ENCODE data around the gene ANKRD28.

ANKRD28 gene

DNA sequence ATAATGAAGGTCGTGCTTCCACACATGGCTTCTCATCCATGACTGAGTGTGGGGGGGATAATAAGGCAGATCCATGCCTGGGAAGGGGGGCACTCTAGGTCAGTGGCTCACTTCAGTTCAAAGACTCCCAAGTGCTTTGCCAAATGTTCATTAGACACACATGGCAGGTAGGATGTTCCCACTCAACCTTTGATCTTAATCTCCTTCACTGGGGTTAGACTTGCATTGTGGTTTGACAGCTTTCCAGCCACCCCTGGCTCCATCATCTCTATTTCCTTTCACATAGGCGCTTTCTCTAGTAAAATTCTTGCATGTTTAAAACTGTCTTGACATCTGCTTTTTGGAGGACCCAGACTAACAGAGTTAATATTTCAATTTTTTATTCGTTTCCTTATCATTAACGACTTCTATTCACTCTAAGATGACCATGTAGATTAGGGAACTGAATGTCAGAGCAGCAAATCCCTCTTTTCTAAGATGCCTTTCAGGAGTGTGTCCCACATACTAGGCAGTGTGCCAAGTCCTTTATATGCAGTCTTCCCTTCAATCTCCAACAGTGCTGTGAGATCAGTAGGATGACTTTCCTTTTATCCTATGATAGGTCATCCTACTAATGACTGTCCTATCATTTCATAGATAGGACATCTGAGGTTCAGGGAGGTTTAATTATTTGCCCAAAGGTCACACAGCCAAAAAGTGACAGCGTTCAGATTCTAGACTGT is 138.4 kb downstream of the ANKRD28 start:
- no peak for DNase-seq

DNA sequence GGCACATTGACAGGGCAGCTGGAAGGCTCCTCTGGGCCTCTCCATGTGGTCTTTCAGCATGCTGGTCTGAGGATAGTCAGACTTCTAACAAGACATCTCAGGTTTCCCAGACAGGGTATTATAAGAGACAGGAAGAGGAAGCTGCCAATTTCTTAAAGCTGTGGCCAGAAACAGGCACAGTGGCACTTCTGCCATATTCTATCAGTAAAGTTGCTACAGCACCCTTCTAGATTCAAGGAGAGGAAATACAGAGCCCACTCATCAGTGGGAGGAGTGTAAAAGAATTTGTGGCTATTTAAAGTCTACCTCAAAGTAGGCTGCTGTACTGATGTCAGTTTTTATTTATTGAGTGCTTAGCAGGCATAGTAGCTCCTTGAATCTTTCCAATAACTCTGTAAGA is 140.8 kb downstream of the ANKRD28 start:
- DNase-seq, result no peak

GRCh38 chr3:15656342-15656741 is 141.4 kb downstream of the ANKRD28 start:
- DNase-seq, result no peak

DNA sequence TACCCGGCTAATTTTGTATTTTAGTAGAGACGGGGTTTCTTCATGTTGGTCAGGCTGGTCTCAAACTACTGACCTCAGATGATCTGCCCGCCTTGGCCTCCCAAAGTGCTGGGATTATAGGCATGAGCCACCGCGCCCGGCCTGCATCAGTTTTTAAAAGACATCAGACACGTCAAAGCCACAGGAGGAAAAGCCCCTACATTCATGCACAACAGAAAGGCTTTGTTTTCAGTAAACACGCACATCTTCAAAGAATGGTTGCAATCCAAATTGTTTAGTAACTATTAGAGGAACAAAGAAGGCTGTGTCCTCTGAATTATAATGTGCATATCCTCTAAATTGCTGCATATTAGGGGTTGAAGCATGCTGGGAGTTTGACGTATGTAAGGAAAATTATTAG is 142.9 kb downstream of the ANKRD28 start:
- DNase-seq, result no peak

GRCh38 chr3:15654127-15654526 is 143.7 kb downstream of the ANKRD28 start:
- no peak for DNase-seq

- DNase-seq, result no peak
Observed at GRCh38 chr3:15653321-15653720, 144.5 kb downstream of the ANKRD28 start.

- no peak for DNase-seq
Observed at GRCh38 chr3:15651396-15651795, 146.4 kb downstream of the ANKRD28 start.

DNA sequence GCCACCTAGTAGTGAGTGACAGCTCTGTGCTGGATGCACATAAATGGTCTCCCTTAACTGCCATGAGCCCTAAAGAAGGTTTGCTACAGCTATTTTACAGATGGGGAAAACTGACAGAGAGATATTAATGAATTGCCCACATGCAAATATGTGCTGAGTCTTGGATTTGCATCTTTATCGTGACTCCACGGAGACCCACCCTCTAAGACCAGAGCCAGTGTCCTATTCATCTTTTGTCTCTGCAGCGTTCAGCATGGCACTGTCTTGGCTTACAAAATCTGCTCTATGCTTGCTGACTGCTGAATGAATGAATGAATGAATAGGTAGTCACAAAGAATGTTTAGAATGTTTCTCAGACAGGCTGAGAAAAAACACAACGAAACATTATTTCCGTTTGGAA is 147.9 kb downstream of the ANKRD28 start:
- no peak for DNase-seq

DNA sequence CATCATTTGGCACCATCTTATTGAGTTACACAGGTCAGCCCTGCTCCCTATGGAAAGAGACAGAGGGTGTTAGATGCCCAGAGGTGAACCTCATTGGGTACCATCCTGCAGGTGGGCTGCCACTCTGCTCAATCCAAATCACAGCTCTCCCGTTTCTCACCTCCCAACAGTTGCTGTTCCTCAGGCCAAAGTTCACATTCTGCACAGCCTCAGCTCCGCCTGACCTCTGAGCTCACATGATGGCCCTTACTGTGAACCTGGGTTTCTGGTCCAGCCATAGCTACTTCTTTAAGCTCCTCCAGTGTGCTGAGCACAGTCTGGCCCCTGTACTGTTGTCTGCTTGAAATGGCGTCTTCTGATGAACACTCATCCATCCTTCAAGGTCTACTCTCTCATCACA is 148.4 kb downstream of the ANKRD28 start:
- DNase-seq, result no peak

DNA sequence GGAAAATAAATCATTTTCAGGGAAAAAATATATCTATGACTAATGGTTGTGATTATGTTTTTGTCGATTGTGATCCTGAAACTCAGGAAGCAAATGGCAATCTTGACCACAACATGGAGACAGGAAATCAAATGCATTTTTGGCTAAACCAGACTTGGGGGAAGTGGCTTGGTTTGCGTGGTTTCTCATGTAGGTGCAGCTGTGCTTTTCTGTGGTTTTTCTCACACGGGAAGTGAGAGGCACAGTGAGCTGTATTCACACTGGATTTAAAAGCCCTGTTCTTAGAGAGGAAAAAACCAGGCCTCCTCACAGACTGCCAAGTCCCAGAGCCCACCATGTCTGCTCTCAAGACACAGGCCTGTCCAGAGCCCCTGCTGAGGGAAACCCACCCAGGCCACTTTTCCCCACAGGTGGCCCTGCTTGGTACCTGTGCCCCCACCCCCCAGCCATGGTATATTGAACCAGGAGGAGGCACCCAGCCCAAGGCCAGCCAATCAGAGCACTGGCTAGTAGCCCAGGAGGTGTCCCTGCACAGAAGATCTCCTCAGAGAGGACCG is 150.1 kb downstream of the ANKRD28 start:
- no peak for DNase-seq

DNA sequence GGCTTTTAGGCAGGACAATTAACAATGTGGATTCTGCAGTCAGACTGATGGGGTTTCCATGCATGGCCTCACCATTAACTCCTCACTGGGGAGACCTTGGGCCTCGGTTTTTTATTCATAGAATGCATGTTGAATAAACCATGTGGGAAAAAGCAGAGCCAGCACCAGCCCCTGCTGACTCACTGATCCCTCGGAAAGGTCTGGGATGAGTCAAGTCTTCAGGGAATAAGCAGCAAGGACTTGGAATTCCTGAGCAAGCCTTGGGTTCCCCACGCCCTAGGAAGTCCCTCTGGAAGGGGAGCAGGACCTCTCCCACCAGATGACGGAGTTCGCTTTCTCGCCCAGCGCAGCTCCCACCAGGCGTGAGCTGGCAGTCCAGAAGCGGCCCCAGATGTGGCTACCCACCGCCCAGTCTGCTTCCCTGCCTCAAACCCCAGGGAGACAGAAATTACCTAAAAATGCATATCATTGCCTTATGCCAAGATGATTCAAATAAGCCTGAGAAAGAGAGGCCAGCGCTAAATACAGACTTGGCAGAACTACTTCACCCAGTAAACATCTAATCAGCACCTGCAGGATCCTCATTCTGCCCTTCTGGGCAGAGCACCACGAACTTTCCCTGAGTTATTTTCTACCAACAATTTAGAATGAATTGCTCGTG is 150.8 kb downstream of the ANKRD28 start:
- DNase-seq, result no peak

- DNase-seq, result no peak
Observed at GRCh38 chr3:15645740-15646501, 151.9 kb downstream of the ANKRD28 start.

DNA sequence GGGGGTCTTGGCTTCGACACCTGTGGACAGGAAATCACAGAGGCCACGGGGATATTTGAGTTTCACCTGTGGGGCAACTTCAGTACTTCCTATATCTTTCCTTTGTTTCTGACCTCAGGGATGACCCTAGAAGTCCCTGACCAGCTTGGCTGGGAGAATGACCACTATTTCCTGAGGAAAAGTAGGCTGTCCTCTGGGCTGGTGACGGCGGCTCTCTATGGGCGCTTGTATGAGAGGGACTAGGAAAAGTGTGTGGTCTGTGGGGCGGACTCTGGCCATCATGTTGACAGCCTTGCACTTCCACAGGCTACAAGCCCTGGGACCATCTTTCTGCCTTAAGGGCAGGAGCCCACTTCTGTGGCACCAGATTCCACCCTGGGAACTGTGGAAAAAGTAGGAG is 152.5 kb downstream of the ANKRD28 start:
- no peak for DNase-seq

DNA sequence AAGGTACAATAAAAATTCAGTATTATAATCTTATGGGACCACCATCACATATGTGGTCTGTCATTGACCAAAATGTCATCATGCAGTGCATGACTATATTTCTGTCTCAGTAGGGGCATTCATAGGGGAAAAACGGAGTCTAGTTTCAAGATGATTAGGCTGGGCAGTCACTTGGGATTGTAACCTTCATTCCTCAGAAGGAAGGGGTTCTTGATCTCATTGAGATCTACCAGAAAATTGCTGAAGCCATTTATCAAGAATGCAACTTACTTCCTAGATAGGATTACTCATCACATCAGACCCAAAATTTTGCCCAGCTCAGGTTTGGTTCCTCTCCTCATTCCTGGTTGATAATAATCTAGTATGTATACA is 158.9 kb downstream of the ANKRD28 start:
- DNase-seq, result no peak

GRCh38 chr3:15638193-15638890 is 159.4 kb downstream of the ANKRD28 start:
- no peak for DNase-seq

GRCh38 chr3:15637131-15637951 is 160.4 kb downstream of the ANKRD28 start:
- DNase-seq, result peak; percentile 33

GRCh38 chr3:15636028-15636709 is 161.6 kb downstream of the ANKRD28 start:
- no peak for DNase-seq

DNA sequence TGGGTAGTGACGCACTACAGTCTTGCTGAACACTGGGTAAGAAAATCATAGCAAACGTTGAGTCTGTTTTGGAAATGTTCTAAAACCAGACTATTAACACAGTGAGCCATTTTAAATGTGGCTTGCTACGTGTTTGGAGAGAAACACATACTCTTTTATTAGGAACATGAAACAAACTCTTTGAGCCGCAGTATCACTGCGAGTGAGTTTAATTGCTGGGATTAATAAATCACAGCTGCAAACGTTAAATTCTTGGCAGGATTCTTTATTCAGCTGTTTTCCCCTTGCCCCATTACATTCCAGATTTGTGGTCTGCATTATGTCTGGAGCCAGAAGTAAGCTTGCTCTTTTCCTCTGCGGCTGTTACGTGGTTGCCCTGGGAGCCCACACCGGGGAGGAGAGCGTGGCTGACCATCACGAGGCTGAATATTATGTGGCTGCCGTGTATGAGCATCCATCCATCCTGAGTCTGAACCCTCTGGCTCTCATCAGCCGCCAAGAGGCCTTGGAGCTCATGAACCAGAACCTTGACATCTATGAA is 162.6 kb downstream of the ANKRD28 start:
- DNase-seq, result no peak

DNA sequence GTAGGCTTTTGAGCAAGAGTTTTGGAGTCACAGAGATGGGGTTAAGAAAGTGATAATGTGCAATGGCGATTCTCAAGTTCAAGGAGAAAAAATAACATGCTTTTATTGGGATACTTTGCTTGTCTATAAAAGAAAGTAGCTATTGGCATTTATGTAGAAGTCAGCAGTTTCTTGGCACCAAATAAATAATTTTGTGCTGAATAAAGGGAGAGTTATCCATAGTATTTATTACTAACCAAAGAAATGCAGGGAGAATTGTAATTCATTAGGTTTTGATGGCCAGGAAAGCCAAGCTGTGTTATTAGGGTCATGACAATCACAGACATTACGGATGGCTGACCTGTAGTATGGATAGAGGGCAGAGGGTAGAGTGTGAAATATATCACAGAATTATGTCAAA is 163.1 kb downstream of the ANKRD28 start:
- DNase-seq, result no peak

DNA sequence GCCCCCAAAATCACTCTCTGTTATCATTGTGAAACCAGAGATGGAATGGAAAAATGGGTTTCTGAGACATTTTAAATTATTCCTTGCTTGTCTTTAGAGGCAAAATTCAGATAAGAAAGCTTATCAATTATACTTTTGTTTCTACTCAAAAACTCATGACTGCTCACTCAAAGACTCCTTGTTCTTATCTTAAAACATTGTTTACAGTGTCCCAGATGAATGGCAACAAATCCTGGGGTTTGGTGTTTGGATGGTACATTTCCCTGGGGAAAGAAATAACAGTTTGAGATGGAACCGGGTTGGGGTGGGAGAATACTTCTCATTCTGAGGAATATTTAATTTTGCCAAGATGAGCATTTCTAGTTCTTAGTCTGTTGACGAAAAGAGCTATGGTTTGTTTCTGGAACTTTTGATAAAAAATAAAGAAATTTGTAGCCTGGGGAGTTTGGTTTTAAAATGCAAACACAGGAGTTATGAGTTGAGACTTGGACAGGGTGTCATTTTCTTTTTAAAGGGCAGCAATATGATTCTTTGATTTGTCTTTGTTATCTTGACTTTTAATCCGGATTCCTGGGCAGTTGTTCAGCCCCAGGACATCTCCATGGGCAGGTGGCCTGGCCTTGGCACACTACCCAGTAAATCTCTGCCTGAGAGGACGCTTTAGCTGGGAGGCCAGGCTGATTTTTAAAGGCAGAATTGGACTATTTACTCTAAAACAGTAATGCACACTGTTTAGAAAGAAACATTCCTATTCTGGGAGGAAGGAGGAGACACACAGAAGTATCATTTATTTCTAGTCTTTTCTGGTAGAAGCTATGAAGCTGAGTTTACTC is 163.8 kb downstream of the ANKRD28 start:
- no peak for DNase-seq

Data from NCI-H1092 treated with DMSO at 0.1 percent for 48 hours (cell line).